GM23338 (cell line): Measurements from ENCODE around the gene SMIM35. TPM values are rescaled to one million over a fixed set of nuclear protein-coding genes. Genes with fewer than 3 reads are reported as not detected.

Experiments used
- ATAC-seq: fragments of 200-7000 bp; cut with Tn5 transposase; 3 replicates; pipeline ENCODE4 v1.9.1; 2020
- DNase-seq: peaks from one replicate; pipeline ENCODE4 v3.0.0-alpha.2; 2015; ENCODE audit warnings: low spot score
- H2AFZ ChIP-seq: fragments of 200-600 bp; sonication (generic); 2 replicates; pipeline ENCODE4 v1.8.0; 2016; ENCODE audit warnings: antibody characterized with exemption, mild to moderate bottlenecking, moderate library complexity
- H3F3A ChIP-seq: fragments of 200-600 bp; sonication (generic); replicated peaks from 2 replicates; pipeline ENCODE4 v1.8.0; 2017; ENCODE audit warnings: antibody characterized with exemption, mixed run types, low read depth
- H3K27ac ChIP-seq: fragments of 200-600 bp; sonication (generic); 2 replicates; pipeline ENCODE4 v1.6.1; 2016; ENCODE audit warnings: low read depth
- H3K27me3 ChIP-seq: fragments of 200-600 bp; sonication (generic); 2 replicates; pipeline ENCODE4 v1.8.0; 2016; ENCODE audit warnings: mild to moderate bottlenecking, mixed run types, moderate library complexity; ENCODE audit not compliant: insufficient read depth
- H3K36me3 ChIP-seq: fragments of 200-600 bp; sonication (generic); 2 replicates; pipeline ENCODE4 v1.8.0; 2016; ENCODE audit warnings: mild to moderate bottlenecking; ENCODE audit not compliant: insufficient read depth
- H3K4me1 ChIP-seq: fragments of 200-600 bp; sonication (generic); 2 replicates; pipeline ENCODE4 v1.8.0; 2016; ENCODE audit warnings: mild to moderate bottlenecking, moderate library complexity; ENCODE audit not compliant: insufficient read depth
- H3K4me2 ChIP-seq: fragments of 200-600 bp; sonication (generic); 2 replicates; pipeline ENCODE4 v1.7.1; 2017; ENCODE audit warnings: mixed run types
- H3K4me3 ChIP-seq: fragments of 200-600 bp; sonication (generic); 2 replicates; pipeline ENCODE4 v1.6.1; 2016; ENCODE audit warnings: mixed run types
- H3K79me2 ChIP-seq: fragments of 200-600 bp; sonication (generic); replicated peaks from 2 replicates; pipeline ENCODE4 v1.8.0; 2017; ENCODE audit warnings: mild to moderate bottlenecking; ENCODE audit not compliant: insufficient read depth
- H3K9me2 ChIP-seq: fragments of 200-600 bp; sonication (generic); 2 replicates; pipeline ENCODE4 v1.8.0; 2017; ENCODE audit not compliant: insufficient read depth
- H4K20me1 ChIP-seq: fragments of 200-600 bp; sonication (generic); replicated peaks from 2 replicates; pipeline ENCODE4 v1.8.0; 2017; ENCODE audit warnings: mild to moderate bottlenecking; ENCODE audit not compliant: insufficient read depth
- H3K27ac Mint-ChIP-seq: 2 replicates; pipeline ENCODE4 v1.8.0; 2020; ENCODE audit warnings: inconsistent platforms, mild to moderate bottlenecking, moderate library complexity, mixed read lengths
- H3K27me3 Mint-ChIP-seq: 3 replicates; pipeline ENCODE4 v1.8.0; 2022; ENCODE audit warnings: low read depth, mild to moderate bottlenecking, moderate library complexity, mixed read lengths, inconsistent platforms; ENCODE audit not compliant: insufficient read depth, poor library complexity
- H3K36me3 Mint-ChIP-seq: 3 replicates; pipeline ENCODE4 v1.8.0; 2021; ENCODE audit warnings: low read depth, mild to moderate bottlenecking, inconsistent platforms, moderate library complexity, mixed read lengths
- H3K4me1 Mint-ChIP-seq: 3 replicates; pipeline ENCODE4 v1.8.0; 2020; ENCODE audit warnings: mild to moderate bottlenecking, inconsistent platforms, mixed read lengths
- H3K4me3 Mint-ChIP-seq: 3 replicates; pipeline ENCODE4 v1.8.0; 2021; ENCODE audit warnings: moderate library complexity, mild to moderate bottlenecking, inconsistent platforms, mixed read lengths
- H3K9me3 Mint-ChIP-seq: 3 replicates; pipeline ENCODE4 v1.8.0; 2020; ENCODE audit warnings: moderate library complexity, mild to moderate bottlenecking, inconsistent platforms, mixed read lengths
- CREB1 ChIP-seq: fragments of 250-450 bp; sonication (Bioruptor Pico); IDR thresholded peaks from 2 replicates; pipeline ENCODE4 v1.5.0; 2020; ENCODE audit warnings: low read depth, mild to moderate bottlenecking, moderate library complexity
- EZH2phosphoT487 ChIP-seq: fragments of 200-600 bp; sonication (generic); IDR thresholded peaks from one replicate; pipeline ENCODE4 v1.8.1; 2018; ENCODE audit warnings: antibody characterized with exemption; ENCODE audit not compliant: unreplicated experiment
- JUNB ChIP-seq: IDR thresholded peaks from one replicate; pipeline ENCODE4 v1.6.1; 2016; ENCODE audit warnings: antibody characterized with exemption; ENCODE audit not compliant: unreplicated experiment
- NANOG ChIP-seq: IDR thresholded peaks from 2 replicates; pipeline ENCODE4 v1.6.1; 2016; ENCODE audit warnings: antibody characterized with exemption, borderline replicate concordance
- POLR2AphosphoS5 ChIP-seq: IDR thresholded peaks from 2 replicates; pipeline ENCODE4 v1.6.1; 2016; ENCODE audit warnings: antibody characterized with exemption, low read depth
- STAT1 ChIP-seq: IDR thresholded peaks from one replicate; pipeline ENCODE4 v1.6.1; 2016; ENCODE audit warnings: antibody characterized with exemption; ENCODE audit not compliant: unreplicated experiment
- ZNF114 ChIP-seq: fragments of 250-450 bp; sonication (Bioruptor Pico); IDR thresholded peaks from 2 replicates; pipeline ENCODE4 v1.5.0; 2020; ENCODE audit warnings: mild to moderate bottlenecking, moderate library complexity
- ZNF331 ChIP-seq: fragments of 250-450 bp; sonication (Bioruptor Pico); IDR thresholded peaks from 2 replicates; pipeline ENCODE4 v1.5.0; 2020; ENCODE audit warnings: low read depth, mild to moderate bottlenecking, moderate library complexity
- polyA plus RNA-seq: library from polyadenylated mRNA; unstranded; fragments of >200 nt; fragmentation: Nextera tagmentation; extraction: Ambion mirVana; gene quantifications from 2 replicates; pipeline ENCODE4 v1.2.1, GENCODE V29; 2016
- total RNA-seq: library from RNA; depleted of rRNA; stranded (reverse); fragments of >200 nt; shearing (Covaris generic); gene quantifications from 2 replicates; pipeline ENCODE4 v1.2.3, GENCODE V29; 2014
- TF ChIP-seq, protein P1 (sequence below), 2 experiments: fragments of 200-600 bp in 1 of 2; sonication (generic) in 1 of 2; conservative IDR thresholded peaks; 2 replicates each; pipeline versions ENCODE4 v1.5.1 to v1.6.1; 2016 to 2017; ENCODE audit warnings: antibody characterized with exemption in 2 of 2, low read depth in 2 of 2, mild to moderate bottlenecking in 2 of 2, moderate library complexity in 1 of 2
- TF ChIP-seq, protein P2 (sequence below): IDR thresholded peaks from 2 replicates; pipeline ENCODE4 v1.6.1; 2016; ENCODE audit warnings: antibody characterized with exemption
- TF ChIP-seq, protein P3 (sequence below): fragments of 250-450 bp; sonication (Bioruptor Pico); IDR thresholded peaks from 2 replicates; pipeline ENCODE4 v1.5.0; 2020; ENCODE audit warnings: mild to moderate bottlenecking, moderate library complexity

Gene SMIM35
- total and polyA plus RNA-seq, 2 experiments from 2014 or later, result not detected

DNA sequence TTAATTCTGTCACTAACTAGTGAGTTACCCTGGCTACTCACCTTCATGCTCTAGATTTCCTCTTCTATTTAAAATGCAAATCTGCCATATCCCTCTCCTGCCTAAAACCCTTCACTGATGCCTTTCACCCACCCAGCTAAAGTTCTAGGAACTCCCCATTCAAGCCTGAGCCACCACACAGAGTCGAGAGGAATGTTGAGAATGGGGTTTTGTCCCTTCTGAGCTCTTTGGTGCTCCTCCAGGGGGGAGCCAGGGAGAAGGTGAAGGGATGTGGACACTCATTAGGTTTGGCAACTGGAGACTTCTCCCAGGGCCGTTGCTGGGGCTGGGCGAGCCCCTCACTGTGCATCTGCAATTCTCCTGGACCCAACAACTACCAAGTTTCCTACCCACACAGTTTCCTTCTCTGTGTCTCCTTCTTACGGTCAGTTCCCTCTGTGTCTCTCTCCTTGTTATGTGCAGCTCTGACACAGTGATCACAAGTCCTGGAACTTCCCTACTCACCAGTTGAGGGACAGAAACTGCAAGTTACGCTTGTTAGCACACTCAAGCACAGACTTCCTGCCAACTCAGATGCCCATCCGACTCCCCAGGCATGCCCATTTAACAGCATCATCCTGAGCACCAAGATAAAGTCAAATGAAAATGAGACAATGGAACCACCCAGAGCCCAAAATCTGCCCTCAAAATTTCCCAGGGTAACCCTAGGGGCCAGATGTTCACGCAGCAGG is 107.1 kb downstream of the SMIM35 start (continued):
- TF ChIP-seq, protein P1, sequence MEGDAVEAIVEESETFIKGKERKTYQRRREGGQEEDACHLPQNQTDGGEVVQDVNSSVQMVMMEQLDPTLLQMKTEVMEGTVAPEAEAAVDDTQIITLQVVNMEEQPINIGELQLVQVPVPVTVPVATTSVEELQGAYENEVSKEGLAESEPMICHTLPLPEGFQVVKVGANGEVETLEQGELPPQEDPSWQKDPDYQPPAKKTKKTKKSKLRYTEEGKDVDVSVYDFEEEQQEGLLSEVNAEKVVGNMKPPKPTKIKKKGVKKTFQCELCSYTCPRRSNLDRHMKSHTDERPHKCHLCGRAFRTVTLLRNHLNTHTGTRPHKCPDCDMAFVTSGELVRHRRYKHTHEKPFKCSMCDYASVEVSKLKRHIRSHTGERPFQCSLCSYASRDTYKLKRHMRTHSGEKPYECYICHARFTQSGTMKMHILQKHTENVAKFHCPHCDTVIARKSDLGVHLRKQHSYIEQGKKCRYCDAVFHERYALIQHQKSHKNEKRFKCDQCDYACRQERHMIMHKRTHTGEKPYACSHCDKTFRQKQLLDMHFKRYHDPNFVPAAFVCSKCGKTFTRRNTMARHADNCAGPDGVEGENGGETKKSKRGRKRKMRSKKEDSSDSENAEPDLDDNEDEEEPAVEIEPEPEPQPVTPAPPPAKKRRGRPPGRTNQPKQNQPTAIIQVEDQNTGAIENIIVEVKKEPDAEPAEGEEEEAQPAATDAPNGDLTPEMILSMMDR (conservative IDR thresholded peaks at IDR 0.05; ENCODE audit: low read depth in 2 of 2), result no peak
- no peak for TF ChIP-seq JUNB
- no peak for TF ChIP-seq POLR2AphosphoS5
- TF ChIP-seq NANOG, result no peak
- TF ChIP-seq, protein P2, sequence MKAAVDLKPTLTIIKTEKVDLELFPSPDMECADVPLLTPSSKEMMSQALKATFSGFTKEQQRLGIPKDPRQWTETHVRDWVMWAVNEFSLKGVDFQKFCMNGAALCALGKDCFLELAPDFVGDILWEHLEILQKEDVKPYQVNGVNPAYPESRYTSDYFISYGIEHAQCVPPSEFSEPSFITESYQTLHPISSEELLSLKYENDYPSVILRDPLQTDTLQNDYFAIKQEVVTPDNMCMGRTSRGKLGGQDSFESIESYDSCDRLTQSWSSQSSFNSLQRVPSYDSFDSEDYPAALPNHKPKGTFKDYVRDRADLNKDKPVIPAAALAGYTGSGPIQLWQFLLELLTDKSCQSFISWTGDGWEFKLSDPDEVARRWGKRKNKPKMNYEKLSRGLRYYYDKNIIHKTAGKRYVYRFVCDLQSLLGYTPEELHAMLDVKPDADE, result no peak
- TF ChIP-seq CREB1, result no peak
- TF ChIP-seq ZNF114, result no peak

GRCh38 chr11:117978991-117979390 is 107.8 kb downstream of the SMIM35 start:
- Histone ChIP-seq H3K36me3 (no peaks in the 10 kb centered on the region), H3K79me2 (no peaks in the 10 kb centered on the region), H3K4me3 (no peak overlapping the region), H3K4me1 (no peaks in the 10 kb centered on the region), H3K4me2 (no peak overlapping the region), H3K27me3 (no peaks in the 10 kb centered on the region), H3F3A (no peaks in the 10 kb centered on the region), H4K20me1 (no peaks in the 10 kb centered on the region), H2AFZ (no peak overlapping the region), H3K27ac (no peak overlapping the region), H3K9me2 (no peaks in the 10 kb centered on the region)
- TF ChIP-seq STAT1 (no peak), ZNF331 (no peak), POLR2AphosphoS5 (no peak), ZNF114 (no peak), EZH2phosphoT487 (no peak)
- TF ChIP-seq, protein P1 (conservative IDR thresholded peaks at IDR 0.05; ENCODE audit: low read depth in 2 of 2), result no peak
- TF ChIP-seq, protein P3, sequence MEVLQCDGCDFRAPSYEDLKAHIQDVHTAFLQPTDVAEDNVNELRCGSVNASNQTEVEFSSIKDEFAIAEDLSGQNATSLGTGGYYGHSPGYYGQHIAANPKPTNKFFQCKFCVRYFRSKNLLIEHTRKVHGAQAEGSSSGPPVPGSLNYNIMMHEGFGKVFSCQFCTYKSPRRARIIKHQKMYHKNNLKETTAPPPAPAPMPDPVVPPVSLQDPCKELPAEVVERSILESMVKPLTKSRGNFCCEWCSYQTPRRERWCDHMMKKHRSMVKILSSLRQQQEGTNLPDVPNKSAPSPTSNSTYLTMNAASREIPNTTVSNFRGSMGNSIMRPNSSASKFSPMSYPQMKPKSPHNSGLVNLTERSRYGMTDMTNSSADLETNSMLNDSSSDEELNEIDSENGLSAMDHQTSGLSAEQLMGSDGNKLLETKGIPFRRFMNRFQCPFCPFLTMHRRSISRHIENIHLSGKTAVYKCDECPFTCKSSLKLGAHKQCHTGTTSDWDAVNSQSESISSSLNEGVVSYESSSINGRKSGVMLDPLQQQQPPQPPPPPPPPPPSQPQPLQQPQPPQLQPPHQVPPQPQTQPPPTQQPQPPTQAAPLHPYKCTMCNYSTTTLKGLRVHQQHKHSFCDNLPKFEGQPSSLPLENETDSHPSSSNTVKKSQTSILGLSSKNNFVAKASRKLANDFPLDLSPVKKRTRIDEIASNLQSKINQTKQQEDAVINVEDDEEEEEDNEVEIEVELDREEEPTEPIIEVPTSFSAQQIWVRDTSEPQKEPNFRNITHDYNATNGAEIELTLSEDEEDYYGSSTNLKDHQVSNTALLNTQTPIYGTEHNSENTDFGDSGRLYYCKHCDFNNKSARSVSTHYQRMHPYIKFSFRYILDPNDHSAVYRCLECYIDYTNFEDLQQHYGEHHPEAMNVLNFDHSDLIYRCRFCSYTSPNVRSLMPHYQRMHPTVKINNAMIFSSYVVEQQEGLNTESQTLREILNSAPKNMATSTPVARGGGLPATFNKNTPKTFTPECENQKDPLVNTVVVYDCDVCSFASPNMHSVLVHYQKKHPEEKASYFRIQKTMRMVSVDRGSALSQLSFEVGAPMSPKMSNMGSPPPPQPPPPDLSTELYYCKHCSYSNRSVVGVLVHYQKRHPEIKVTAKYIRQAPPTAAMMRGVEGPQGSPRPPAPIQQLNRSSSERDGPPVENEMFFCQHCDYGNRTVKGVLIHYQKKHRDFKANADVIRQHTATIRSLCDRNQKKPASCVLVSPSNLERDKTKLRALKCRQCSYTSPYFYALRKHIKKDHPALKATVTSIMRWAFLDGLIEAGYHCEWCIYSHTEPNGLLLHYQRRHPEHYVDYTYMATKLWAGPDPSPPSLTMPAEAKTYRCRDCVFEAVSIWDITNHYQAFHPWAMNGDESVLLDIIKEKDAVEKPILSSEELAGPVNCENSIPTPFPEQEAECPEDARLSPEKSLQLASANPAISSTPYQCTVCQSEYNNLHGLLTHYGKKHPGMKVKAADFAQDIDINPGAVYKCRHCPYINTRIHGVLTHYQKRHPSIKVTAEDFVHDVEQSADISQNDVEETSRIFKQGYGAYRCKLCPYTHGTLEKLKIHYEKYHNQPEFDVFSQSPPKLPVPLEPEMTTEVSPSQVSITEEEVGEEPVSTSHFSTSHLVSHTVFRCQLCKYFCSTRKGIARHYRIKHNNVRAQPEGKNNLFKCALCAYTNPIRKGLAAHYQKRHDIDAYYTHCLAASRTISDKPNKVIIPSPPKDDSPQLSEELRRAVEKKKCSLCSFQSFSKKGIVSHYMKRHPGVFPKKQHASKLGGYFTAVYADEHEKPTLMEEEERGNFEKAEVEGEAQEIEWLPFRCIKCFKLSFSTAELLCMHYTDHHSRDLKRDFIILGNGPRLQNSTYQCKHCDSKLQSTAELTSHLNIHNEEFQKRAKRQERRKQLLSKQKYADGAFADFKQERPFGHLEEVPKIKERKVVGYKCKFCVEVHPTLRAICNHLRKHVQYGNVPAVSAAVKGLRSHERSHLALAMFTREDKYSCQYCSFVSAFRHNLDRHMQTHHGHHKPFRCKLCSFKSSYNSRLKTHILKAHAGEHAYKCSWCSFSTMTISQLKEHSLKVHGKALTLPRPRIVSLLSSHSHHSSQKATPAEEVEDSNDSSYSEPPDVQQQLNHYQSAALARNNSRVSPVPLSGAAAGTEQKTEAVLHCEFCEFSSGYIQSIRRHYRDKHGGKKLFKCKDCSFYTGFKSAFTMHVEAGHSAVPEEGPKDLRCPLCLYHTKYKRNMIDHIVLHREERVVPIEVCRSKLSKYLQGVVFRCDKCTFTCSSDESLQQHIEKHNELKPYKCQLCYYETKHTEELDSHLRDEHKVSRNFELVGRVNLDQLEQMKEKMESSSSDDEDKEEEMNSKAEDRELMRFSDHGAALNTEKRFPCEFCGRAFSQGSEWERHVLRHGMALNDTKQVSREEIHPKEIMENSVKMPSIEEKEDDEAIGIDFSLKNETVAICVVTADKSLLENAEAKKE (CRISPR knock-in tag), result no peak
- Mint-ChIP-seq H3K4me1 (peaks cover 3% of the 10 kb centered on the region; the same call in 2 of the 3 replicates), H3K27ac (no peak overlapping the region), H3K36me3 (no peaks in the 10 kb centered on the region), H3K9me3 (peaks cover 5% of the 10 kb centered on the region; the same call in 1 of the 3 replicates), H3K27me3 (peaks cover 17% of the 10 kb centered on the region), H3K4me3 (no peak overlapping the region)
- no peak for DNase-seq
- no peak; the same call in 2 of the 3 replicates for ATAC-seq
